GM12878 (cell line): ENCODE data around the gene ITIH1. TPM values are rescaled to one million over a fixed set of nuclear protein-coding genes. Genes with fewer than 3 reads are reported as not detected.

Source experiments
- BRCA1 ChIP-seq: IDR thresholded peaks from 2 replicates; pipeline ENCODE4 v1.6.1; 2011; ENCODE audit warnings: low read depth, low read length, improper control_type of control experiment
- ETV6 ChIP-seq, 2 experiments: fragments of 450-650 bp in 1 of 2; IDR thresholded peaks in 1 of 2; conservative IDR thresholded peaks in 1 of 2; 2 replicates each; pipeline ENCODE4 v1.6.1; 2014; ENCODE audit warnings: antibody characterized with exemption in 1 of 2, borderline replicate concordance in 1 of 2, low read depth in 1 of 2, mild to moderate bottlenecking in 1 of 2, moderate library complexity in 1 of 2
- RAD51 ChIP-seq: fragments of 450-650 bp; IDR thresholded peaks from 2 replicates; pipeline ENCODE4 v1.6.1; 2016; ENCODE audit warnings: moderate library complexity, mild to moderate bottlenecking, inconsistent platforms
- SMARCA5 ChIP-seq: fragments of 450-650 bp; IDR thresholded peaks from 2 replicates; pipeline ENCODE4 v1.6.1; 2017; ENCODE audit warnings: mild to moderate bottlenecking
- SP1 ChIP-seq: IDR thresholded peaks from one replicate; pipeline ENCODE4 v1.6.1; 2011; ENCODE audit warnings: low read depth, low read length
- polyA plus RNA-seq, 11 experiments: library from polyadenylated mRNA; depleted of rRNA in 4 of 11; unstranded in 6 of 11; stranded (reverse) in 5 of 11; fragments of >200 nt; fragmentation: Nextera tagmentation in 4 of 11; fragmentation: Illumina TruSeq in 1 of 11; extraction: Ambion mirVana in 4 of 11; extraction: Trizol in 1 of 11; gene quantifications; 1 replicate in 1 of 11; 2 replicates in 10 of 11; pipeline versions ENCODE4 v1.2.1 to v1.2.3, GENCODE V29; 2011 to 2016; ENCODE audit warnings: inconsistent platforms in 2 of 11, missing spikeins in 2 of 11, low read depth in 1 of 11
- total RNA-seq, 4 experiments: library from RNA; depleted of rRNA in 3 of 4; stranded (reverse); fragments of >200 nt in 3 of 4; fragmentation: Illumina TruSeq in 1 of 4; extraction: Trizol in 1 of 4; gene quantifications; 2 replicates each; pipeline versions ENCODE4 v1.2.1 to v1.2.3, GENCODE V29; 2013 to 2021
- TF ChIP-seq, protein P1 (sequence below): IDR thresholded peaks from 2 replicates; pipeline ENCODE4 v1.6.1; 2011; ENCODE audit warnings: borderline replicate concordance, low read depth, mild to moderate bottlenecking, moderate library complexity, low read length; ENCODE audit not compliant: insufficient read depth, poor library complexity, severe bottlenecking
- TF ChIP-seq, protein P2 (sequence below): fragments of 450-650 bp; IDR thresholded peaks from 2 replicates; pipeline ENCODE4 v1.6.1; 2016; ENCODE audit warnings: mild to moderate bottlenecking, moderate library complexity, borderline replicate concordance
- TF ChIP-seq, protein P3 (sequence below): fragments of 450-650 bp; IDR thresholded peaks from 2 replicates; pipeline ENCODE4 v1.6.1; 2017; ENCODE audit warnings: mild to moderate bottlenecking, low read depth, inconsistent platforms; ENCODE audit not compliant: poor library complexity, severe bottlenecking
- TF ChIP-seq, protein P4 (sequence below): fragments of 450-650 bp; IDR thresholded peaks from 2 replicates; pipeline ENCODE4 v1.6.1; 2016; ENCODE audit warnings: mild to moderate bottlenecking

The ITIH1 gene
- total and polyA plus RNA-seq, 10 of the 15 experiments (the other 5 are each of a cell fraction or from before 2014, with no cell fraction given), result 0.33 to 0.64 (median 0.44) TPM; not detected in 7

DNA sequence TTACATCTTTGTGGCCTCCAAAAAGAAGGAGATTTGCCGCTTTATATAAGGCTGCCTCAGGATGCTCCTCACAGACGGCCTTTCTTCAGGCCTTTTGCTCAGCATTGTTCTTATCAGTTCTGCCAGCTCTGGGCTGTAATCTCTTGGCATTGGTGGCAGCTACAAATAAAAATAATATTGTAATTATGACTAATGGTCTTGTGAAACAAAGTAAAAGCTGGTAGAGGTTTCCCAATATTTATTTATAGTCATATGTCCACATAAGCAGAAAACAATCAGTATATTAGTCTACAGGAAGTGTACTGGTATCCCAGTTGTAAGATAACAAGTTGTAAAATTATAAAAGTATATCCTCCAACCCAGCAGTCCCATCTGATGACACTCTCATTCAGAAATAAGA is 13.9 kb upstream of the ITIH1 start (continued):
- TF ChIP-seq, protein P1, sequence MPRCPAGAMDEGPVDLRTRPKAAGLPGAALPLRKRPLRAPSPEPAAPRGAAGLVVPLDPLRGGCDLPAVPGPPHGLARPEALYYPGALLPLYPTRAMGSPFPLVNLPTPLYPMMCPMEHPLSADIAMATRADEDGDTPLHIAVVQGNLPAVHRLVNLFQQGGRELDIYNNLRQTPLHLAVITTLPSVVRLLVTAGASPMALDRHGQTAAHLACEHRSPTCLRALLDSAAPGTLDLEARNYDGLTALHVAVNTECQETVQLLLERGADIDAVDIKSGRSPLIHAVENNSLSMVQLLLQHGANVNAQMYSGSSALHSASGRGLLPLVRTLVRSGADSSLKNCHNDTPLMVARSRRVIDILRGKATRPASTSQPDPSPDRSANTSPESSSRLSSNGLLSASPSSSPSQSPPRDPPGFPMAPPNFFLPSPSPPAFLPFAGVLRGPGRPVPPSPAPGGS, result no peak
- TF ChIP-seq ETV6 (conservative IDR thresholded peaks at IDR 0.05 in 1 of 2, IDR thresholded peaks at IDR 0.05 in 1 of 2; ENCODE audit: borderline replicate concordance in 1 of 2, low read depth in 1 of 2) (no peak), BRCA1 (no peak), SP1 (no peak), RAD51 (no peak), SMARCA5 (no peak)
- TF ChIP-seq, protein P2, sequence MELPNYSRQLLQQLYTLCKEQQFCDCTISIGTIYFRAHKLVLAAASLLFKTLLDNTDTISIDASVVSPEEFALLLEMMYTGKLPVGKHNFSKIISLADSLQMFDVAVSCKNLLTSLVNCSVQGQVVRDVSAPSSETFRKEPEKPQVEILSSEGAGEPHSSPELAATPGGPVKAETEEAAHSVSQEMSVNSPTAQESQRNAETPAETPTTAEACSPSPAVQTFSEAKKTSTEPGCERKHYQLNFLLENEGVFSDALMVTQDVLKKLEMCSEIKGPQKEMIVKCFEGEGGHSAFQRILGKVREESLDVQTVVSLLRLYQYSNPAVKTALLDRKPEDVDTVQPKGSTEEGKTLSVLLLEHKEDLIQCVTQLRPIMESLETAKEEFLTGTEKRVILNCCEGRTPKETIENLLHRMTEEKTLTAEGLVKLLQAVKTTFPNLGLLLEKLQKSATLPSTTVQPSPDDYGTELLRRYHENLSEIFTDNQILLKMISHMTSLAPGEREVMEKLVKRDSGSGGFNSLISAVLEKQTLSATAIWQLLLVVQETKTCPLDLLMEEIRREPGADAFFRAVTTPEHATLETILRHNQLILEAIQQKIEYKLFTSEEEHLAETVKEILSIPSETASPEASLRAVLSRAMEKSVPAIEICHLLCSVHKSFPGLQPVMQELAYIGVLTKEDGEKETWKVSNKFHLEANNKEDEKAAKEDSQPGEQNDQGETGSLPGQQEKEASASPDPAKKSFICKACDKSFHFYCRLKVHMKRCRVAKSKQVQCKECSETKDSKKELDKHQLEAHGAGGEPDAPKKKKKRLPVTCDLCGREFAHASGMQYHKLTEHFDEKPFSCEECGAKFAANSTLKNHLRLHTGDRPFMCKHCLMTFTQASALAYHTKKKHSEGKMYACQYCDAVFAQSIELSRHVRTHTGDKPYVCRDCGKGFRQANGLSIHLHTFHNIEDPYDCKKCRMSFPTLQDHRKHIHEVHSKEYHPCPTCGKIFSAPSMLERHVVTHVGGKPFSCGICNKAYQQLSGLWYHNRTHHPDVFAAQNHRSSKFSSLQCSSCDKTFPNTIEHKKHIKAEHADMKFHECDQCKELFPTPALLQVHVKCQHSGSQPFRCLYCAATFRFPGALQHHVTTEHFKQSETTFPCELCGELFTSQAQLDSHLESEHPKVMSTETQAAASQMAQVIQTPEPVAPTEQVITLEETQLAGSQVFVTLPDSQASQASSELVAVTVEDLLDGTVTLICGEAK, result no peak
- TF ChIP-seq, protein P3, sequence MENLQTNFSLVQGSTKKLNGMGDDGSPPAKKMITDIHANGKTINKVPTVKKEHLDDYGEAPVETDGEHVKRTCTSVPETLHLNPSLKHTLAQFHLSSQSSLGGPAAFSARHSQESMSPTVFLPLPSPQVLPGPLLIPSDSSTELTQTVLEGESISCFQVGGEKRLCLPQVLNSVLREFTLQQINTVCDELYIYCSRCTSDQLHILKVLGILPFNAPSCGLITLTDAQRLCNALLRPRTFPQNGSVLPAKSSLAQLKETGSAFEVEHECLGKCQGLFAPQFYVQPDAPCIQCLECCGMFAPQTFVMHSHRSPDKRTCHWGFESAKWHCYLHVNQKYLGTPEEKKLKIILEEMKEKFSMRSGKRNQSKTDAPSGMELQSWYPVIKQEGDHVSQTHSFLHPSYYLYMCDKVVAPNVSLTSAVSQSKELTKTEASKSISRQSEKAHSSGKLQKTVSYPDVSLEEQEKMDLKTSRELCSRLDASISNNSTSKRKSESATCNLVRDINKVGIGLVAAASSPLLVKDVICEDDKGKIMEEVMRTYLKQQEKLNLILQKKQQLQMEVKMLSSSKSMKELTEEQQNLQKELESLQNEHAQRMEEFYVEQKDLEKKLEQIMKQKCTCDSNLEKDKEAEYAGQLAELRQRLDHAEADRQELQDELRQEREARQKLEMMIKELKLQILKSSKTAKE, result no peak
- TF ChIP-seq, protein P4, sequence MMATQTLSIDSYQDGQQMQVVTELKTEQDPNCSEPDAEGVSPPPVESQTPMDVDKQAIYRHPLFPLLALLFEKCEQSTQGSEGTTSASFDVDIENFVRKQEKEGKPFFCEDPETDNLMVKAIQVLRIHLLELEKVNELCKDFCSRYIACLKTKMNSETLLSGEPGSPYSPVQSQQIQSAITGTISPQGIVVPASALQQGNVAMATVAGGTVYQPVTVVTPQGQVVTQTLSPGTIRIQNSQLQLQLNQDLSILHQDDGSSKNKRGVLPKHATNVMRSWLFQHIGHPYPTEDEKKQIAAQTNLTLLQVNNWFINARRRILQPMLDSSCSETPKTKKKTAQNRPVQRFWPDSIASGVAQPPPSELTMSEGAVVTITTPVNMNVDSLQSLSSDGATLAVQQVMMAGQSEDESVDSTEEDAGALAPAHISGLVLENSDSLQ, result no peak
